SK-N-SH (cell line): ENCODE data around the gene RB1. TPM values are rescaled to one million over a fixed set of nuclear protein-coding genes. Genes with fewer than 3 reads are reported as not detected.

Source experiments
- CTCF ChIA-PET: fragments of 300-600, 350-600 bp; formaldehyde crosslinking; extraction: SDS; loops from one replicate; lab custom pipeline; 2021; lab: Yijun Ruan, JAX
- POLR2A ChIA-PET: fragments of 350-600 bp; sonication (Branson Sonifier 250); formaldehyde crosslinking; extraction: SDS; loops from one replicate; lab custom pipeline; 2020; ENCODE audit warnings: antibody characterized with exemption, inconsistent platforms; lab: Yijun Ruan, JAX
- DNase-seq: peaks from one replicate; pipeline ENCODE4 v3.0.0; 2012
- H2AFZ ChIP-seq: fragments of 200-600 bp; sonication (generic); 2 replicates; pipeline ENCODE4 v1.8.1; 2016; ENCODE audit warnings: antibody characterized with exemption, mild to moderate bottlenecking, low read depth
- H3F3A ChIP-seq: fragments of 200-600 bp; sonication (generic); replicated peaks from 2 replicates; pipeline ENCODE3; 2016; ENCODE audit warnings: antibody characterized with exemption, mild to moderate bottlenecking; ENCODE audit not compliant: insufficient read depth
- H3K27ac ChIP-seq, 2 experiments: fragments of 200-500 bp in 1 of 2; fragments of 200-600 bp in 1 of 2; sonication (Bioruptor generic) in 1 of 2; sonication (generic), shearing (Covaris generic) in 1 of 2; 2 replicates each; pipeline versions ENCODE4 v1.5.1 to v1.6.1; 2014 to 2016; ENCODE audit warnings: low read depth in 2 of 2, inconsistent platforms in 1 of 2, low read length in 1 of 2, mild to moderate bottlenecking in 1 of 2, mixed read lengths in 1 of 2
- H3K27me3 ChIP-seq: fragments of 200-600 bp; sonication (generic), shearing (Covaris generic); 2 replicates; pipeline ENCODE4 v1.6.1; 2016; ENCODE audit warnings: mixed run types; ENCODE audit not compliant: insufficient read depth
- H3K36me3 ChIP-seq, 2 experiments: fragments of 200-500 bp in 1 of 2; fragments of 200-600 bp in 1 of 2; sonication (Bioruptor generic) in 1 of 2; sonication (generic) in 1 of 2; replicated peaks in 1 of 2; 2 replicates each; pipeline versions ENCODE3 to v1.5.1; 2014 to 2016; ENCODE audit warnings: low read length in 1 of 2, mild to moderate bottlenecking in 1 of 2; ENCODE audit not compliant: insufficient read depth in 2 of 2, control insufficient read depth in 1 of 2
- H3K4me1 ChIP-seq, 2 experiments: fragments of 200-500 bp in 1 of 2; fragments of 200-600 bp in 1 of 2; sonication (Bioruptor generic) in 1 of 2; sonication (generic), shearing (Covaris generic) in 1 of 2; 2 replicates each; pipeline versions ENCODE4 v1.5.1 to v1.6.1; 2014 to 2016; ENCODE audit warnings: low read depth in 1 of 2, low read length in 1 of 2, mixed run types in 1 of 2; ENCODE audit not compliant: insufficient read depth in 2 of 2, control insufficient read depth in 1 of 2
- H3K4me2 ChIP-seq: fragments of 200-600 bp; sonication (generic), shearing (Covaris generic); 2 replicates; pipeline ENCODE4 v1.6.1; 2017; ENCODE audit warnings: mixed run types
- H3K4me3 ChIP-seq, 2 experiments: fragments of 200-500 bp in 1 of 2; fragments of 200-600 bp in 1 of 2; sonication (Bioruptor generic) in 1 of 2; sonication (generic), shearing (Covaris generic) in 1 of 2; 2 replicates each; pipeline versions ENCODE4 v1.5.1 to v1.8.1; 2014 to 2016; ENCODE audit warnings: low read depth in 2 of 2, inconsistent platforms in 1 of 2, low read length in 1 of 2, mild to moderate bottlenecking in 1 of 2, mixed read lengths in 1 of 2, moderate library complexity in 1 of 2
- H3K79me2 ChIP-seq: fragments of 200-600 bp; sonication (generic); 2 replicates; pipeline ENCODE4 v1.8.1; 2017; ENCODE audit warnings: mild to moderate bottlenecking; ENCODE audit not compliant: insufficient read depth
- H3K9ac ChIP-seq: fragments of 200-600 bp; sonication (generic); 2 replicates; pipeline ENCODE4 v1.6.1; 2017; ENCODE audit warnings: mixed run types
- H3K9me2 ChIP-seq: fragments of 200-600 bp; sonication (generic); 2 replicates; pipeline ENCODE4 v1.6.1; 2017; ENCODE audit warnings: mixed run types
- H3K9me3 ChIP-seq: fragments of 200-600 bp; sonication (generic); 2 replicates; pipeline ENCODE4 v1.6.1; 2017; ENCODE audit warnings: mixed run types, mild to moderate bottlenecking, moderate library complexity
- H4K20me1 ChIP-seq: fragments of 200-600 bp; sonication (generic); 2 replicates; pipeline ENCODE4 v1.6.1; 2017; ENCODE audit warnings: mild to moderate bottlenecking, mixed run types; ENCODE audit not compliant: insufficient read depth
- CHD2 ChIP-seq: fragments of 150-350 bp; IDR thresholded peaks from 2 replicates; pipeline ENCODE4 v1.6.1; 2018; ENCODE audit warnings: low read length; ENCODE audit not compliant: partially characterized antibody
- ELF1 ChIP-seq: IDR thresholded peaks from 2 replicates; pipeline ENCODE4 v1.4.0; 2012
- EP300 ChIP-seq, 2 experiments: IDR thresholded peaks; 2 replicates each; pipeline versions ENCODE4 v1.4.0 to v1.6.1; 2012; ENCODE audit warnings: borderline replicate concordance in 1 of 2, low read depth in 1 of 2, low read length in 1 of 2
- FOSL2 ChIP-seq: IDR thresholded peaks from 2 replicates; pipeline ENCODE4 v1.4.0; 2012; ENCODE audit warnings: low read depth, mild to moderate bottlenecking, moderate library complexity, borderline replicate concordance
- FOXJ3 ChIP-seq: sonication (generic); formaldehyde crosslinking; IDR thresholded peaks from 2 replicates; pipeline ENCODE4 v1.5.1; 2020; ENCODE audit warnings: mild to moderate bottlenecking, missing genetic modification reagents
- FOXM1 ChIP-seq: IDR thresholded peaks from 2 replicates; pipeline ENCODE4 v1.4.0; 2012; ENCODE audit warnings: low read depth, mild to moderate bottlenecking
- GABPA ChIP-seq: IDR thresholded peaks from 2 replicates; pipeline ENCODE4 v1.4.0; 2012; ENCODE audit warnings: low read depth, mild to moderate bottlenecking
- GATA2 ChIP-seq: sonication (generic); formaldehyde crosslinking; IDR thresholded peaks from 2 replicates; pipeline ENCODE4 v1.5.0; 2020; ENCODE audit warnings: mild to moderate bottlenecking, missing genetic modification reagents
- JUND ChIP-seq: IDR thresholded peaks from 2 replicates; pipeline ENCODE4 v1.4.0; 2012
- MAX ChIP-seq: IDR thresholded peaks from 2 replicates; pipeline ENCODE4 v1.4.0; 2012; ENCODE audit warnings: low read depth
- MXI1 ChIP-seq: IDR thresholded peaks from 2 replicates; pipeline ENCODE4 v1.6.1; 2012; ENCODE audit warnings: mild to moderate bottlenecking, low read depth, low read length, improper control_type of control experiment
- PBX3 ChIP-seq: IDR thresholded peaks from 2 replicates; pipeline ENCODE4; 2012
- POLR2AphosphoS5 ChIP-seq: IDR thresholded peaks from 2 replicates; pipeline ENCODE4 v1.6.1; 2012; ENCODE audit warnings: low read depth, low read length
- RAD21 ChIP-seq: IDR thresholded peaks from 2 replicates; pipeline ENCODE4 v1.6.1; 2012; ENCODE audit warnings: mild to moderate bottlenecking, low read length
- RFX5 ChIP-seq: IDR thresholded peaks from 2 replicates; pipeline ENCODE4 v1.6.1; 2012; ENCODE audit warnings: mild to moderate bottlenecking, improper control_type of control experiment, low read length
- SIN3A ChIP-seq: IDR thresholded peaks from 2 replicates; pipeline ENCODE4 v1.6.1; 2012; ENCODE audit warnings: low read depth, mild to moderate bottlenecking, low read length, moderate library complexity, borderline replicate concordance
- SMC3 ChIP-seq: IDR thresholded peaks from 2 replicates; pipeline ENCODE4 v1.6.1; 2012; ENCODE audit warnings: low read depth, low read length, improper control_type of control experiment
- TCF12 ChIP-seq: IDR thresholded peaks from 2 replicates; pipeline ENCODE4 v1.4.0; 2012
- TEAD4 ChIP-seq: IDR thresholded peaks from 2 replicates; pipeline ENCODE4 v1.4.0; 2012; ENCODE audit warnings: mild to moderate bottlenecking, borderline replicate concordance; ENCODE audit not compliant: insufficient read depth
- USF1 ChIP-seq: IDR thresholded peaks from 2 replicates; pipeline ENCODE4 v1.4.0; 2012; ENCODE audit warnings: low read depth, borderline replicate concordance
- ZBTB33 ChIP-seq: IDR thresholded peaks from 2 replicates; pipeline ENCODE4 v1.4.0; 2012; ENCODE audit warnings: low read depth, borderline replicate concordance
- WGBS: methylation state at CpG from one replicate; pipeline ENCODE4 v1.1.6; 2017; ENCODE audit warnings: low lambda C conversion rate; 5-methylcytosine and 5-hydroxymethylcytosine counted together
- polyA plus RNA-seq, 3 experiments: library from polyadenylated mRNA; depleted of rRNA; stranded (reverse); fragments of >200 nt; gene quantifications; 2 replicates each; pipeline ENCODE4 v1.2.3, GENCODE V29; 2012

Gene RB1
- polyA plus RNA-seq, 1 of the 3 experiments (the other 2 are of a cell fraction) = 11.5 TPM

- H3K4me2 ChIP-seq = no peak overlapping the region
- H3F3A ChIP-seq = peaks cover 5% of the 10 kb centered on the region
- H3K79me2 ChIP-seq = no peaks in the 10 kb centered on the region
- H4K20me1 ChIP-seq = no peaks in the 10 kb centered on the region
- H3K36me3 ChIP-seq = no peaks in the 10 kb centered on the region
- H3K27me3 ChIP-seq = no peaks in the 10 kb centered on the region
- no peak for DNase-seq
- H3K9ac ChIP-seq = no peak overlapping the region
- H3K9me3 ChIP-seq = no peaks in the 10 kb centered on the region
- 85% methylated on average over 2 of the region's 2 CpGs for WGBS
- ChIA-PET POLR2A (no interaction called here), CTCF (no interaction called here)
- peaks cover 0 to 7% of the 10 kb centered on the region in 2 experiments; a peak in 2 of 4 replicates for H3K4me1 ChIP-seq
- no peak for TF ChIP-seq GATA2 (CRISPR knock-in tag)
- no peak for TF ChIP-seq ZBTB33
- no peak for TF ChIP-seq MAX
- no peak for TF ChIP-seq JUND
- TF ChIP-seq FOXM1 = no peak
- TF ChIP-seq FOSL2 = no peak
- TF ChIP-seq RFX5 = no peak
- H3K4me3 ChIP-seq = no peak overlapping the region
- no peak overlapping the region; a peak in 1 of 4 replicates for H3K27ac ChIP-seq
- no peaks in the 10 kb centered on the region for H3K9me2 ChIP-seq
- H2AFZ ChIP-seq = no peak overlapping the region
Observed at GRCh38 chr13:48493851-48494250, 190.3 kb downstream of the RB1 start.

DNA sequence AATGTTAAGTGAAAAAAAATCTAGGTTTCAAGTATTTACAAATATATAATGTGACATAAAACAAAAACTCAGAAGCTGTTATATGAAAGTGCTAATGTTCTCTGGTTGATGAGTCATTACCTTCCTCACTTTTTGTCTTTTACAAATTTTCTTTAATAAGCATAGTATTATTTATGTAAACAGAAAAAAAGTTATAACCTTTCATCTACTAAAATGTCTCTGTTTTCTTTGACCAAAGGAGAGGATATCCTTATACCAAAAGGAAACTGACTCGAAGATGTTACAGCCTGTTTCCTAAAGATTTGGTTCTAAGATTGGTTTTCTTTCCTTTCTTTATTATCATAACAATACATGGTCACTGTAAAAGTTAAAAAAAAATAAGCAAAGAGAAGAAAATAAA, 191.3 kb downstream of the RB1 start:
- no peak for DNase-seq

More for the DNA sequence above, 191.3 kb downstream of the RB1 start:
- no peaks in the 10 kb centered on the region for H4K20me1 ChIP-seq
- no peak overlapping the region for H3K4me2 ChIP-seq
- peaks cover 0 to 7% of the 10 kb centered on the region in 2 experiments; a peak in 2 of 4 replicates for H3K4me1 ChIP-seq
- POLR2A ChIA-PET = no interaction called here
- H3F3A ChIP-seq = peaks cover 5% of the 10 kb centered on the region
- 89% methylated on average over 1 of the region's 1 CpG for WGBS
- TF ChIP-seq PBX3 (no peak), RAD21 (no peak), FOSL2 (no peak), CHD2 (no peak), FOXJ3 (CRISPR knock-in tag) (no peak), ELF1 (no peak), SIN3A (no peak), TEAD4 (no peak), MXI1 (no peak), EP300 (IDR thresholded peaks at IDR 0.05; ENCODE audit: borderline replicate concordance in 1 of 2, low read depth in 1 of 2, low read length in 1 of 2) (no peak), GABPA (no peak), SMC3 (no peak), FOXM1 (no peak), POLR2AphosphoS5 (no peak), USF1 (no peak), ZBTB33 (no peak), TCF12 (no peak)
- TF ChIP-seq, all 33 proteins: peak for 0
- Histone ChIP-seq H3K27me3 (no peaks in the 10 kb centered on the region), H3K27ac (no peak overlapping the region), H3K9me3 (no peaks in the 10 kb centered on the region), H3K9me2 (no peaks in the 10 kb centered on the region), H2AFZ (no peak overlapping the region), H3K79me2 (no peaks in the 10 kb centered on the region), H3K4me3 (no peak overlapping the region), H3K9ac (no peak overlapping the region), H3K36me3 (no peaks in the 10 kb centered on the region)
- CTCF ChIA-PET = no interaction called here
